ENCODE data around the gene PSMC2. TPM values are rescaled to one million over a fixed set of nuclear protein-coding genes. Genes with fewer than 3 reads are reported as not detected.

Gene PSMC2
- total RNA-seq, 2 donors from 2014 or later: 77.4 to 91.1 TPM

GRCh38 chr7:103418241-103418640 is 70.8 kb downstream of the PSMC2 start:
- DNase-seq (no peak), ATAC-seq (no peak)
- H3K4me1 Mint-ChIP-seq: peaks cover 3% of the 10 kb centered on the region
- H3K9me3 ChIP-seq (ENCODE audit: control insufficient read depth, low read length, poor library complexity, severe bottlenecking): no peaks in the 10 kb centered on the region
- H3K27me3 Mint-ChIP-seq: peaks cover 65% of the 10 kb centered on the region
- H3K36me3 Mint-ChIP-seq (ENCODE audit: low read depth): no peaks in the 10 kb centered on the region
- H3K27ac Mint-ChIP-seq: no peak overlapping the region
- H3K4me3 Mint-ChIP-seq: no peak overlapping the region

Other genes starting within 250 kb of the PSMC2 start
- 1 to 10 TPM; 2.4 to 3.7 TPM for gene NAPEPLD, start 198.5 kb upstream of the PSMC2 start, total RNA-seq
- 10 to 100 TPM; 73.9 to 80.8 TPM for gene PMPCB, start 50.2 kb upstream of the PSMC2 start, total RNA-seq
- gene DNAJC2, start 2.9 kb upstream of the PSMC2 start, total RNA-seq: 10 to 100 TPM; 56.1 to 65.3 TPM
- gene SLC26A5, start 98.6 kb downstream of the PSMC2 start, total RNA-seq: not detected